Tracheal epithelial cell (primary cell): ENCODE measurements around the gene EPN2. TPM values are rescaled to one million over a fixed set of nuclear protein-coding genes. Genes with fewer than 3 reads are reported as not detected.

Source experiments
- total RNA-seq: library from RNA; depleted of rRNA; stranded (reverse); fragments of >200 nt; gene quantifications from 2 replicates; pipeline ENCODE4 v1.2.1, GENCODE V29; 2014

Gene EPN2
- total RNA-seq, result 14.3 and 22.9 TPM in 2 replicates

GRCh38 chr17:19237139-19237388 is at the start of gene EPN2:
Gene EPN2 (plus strand): TSS chr17:19237366. CDS start chr17:19283120, 45,754 bp downstream.

DNA sequence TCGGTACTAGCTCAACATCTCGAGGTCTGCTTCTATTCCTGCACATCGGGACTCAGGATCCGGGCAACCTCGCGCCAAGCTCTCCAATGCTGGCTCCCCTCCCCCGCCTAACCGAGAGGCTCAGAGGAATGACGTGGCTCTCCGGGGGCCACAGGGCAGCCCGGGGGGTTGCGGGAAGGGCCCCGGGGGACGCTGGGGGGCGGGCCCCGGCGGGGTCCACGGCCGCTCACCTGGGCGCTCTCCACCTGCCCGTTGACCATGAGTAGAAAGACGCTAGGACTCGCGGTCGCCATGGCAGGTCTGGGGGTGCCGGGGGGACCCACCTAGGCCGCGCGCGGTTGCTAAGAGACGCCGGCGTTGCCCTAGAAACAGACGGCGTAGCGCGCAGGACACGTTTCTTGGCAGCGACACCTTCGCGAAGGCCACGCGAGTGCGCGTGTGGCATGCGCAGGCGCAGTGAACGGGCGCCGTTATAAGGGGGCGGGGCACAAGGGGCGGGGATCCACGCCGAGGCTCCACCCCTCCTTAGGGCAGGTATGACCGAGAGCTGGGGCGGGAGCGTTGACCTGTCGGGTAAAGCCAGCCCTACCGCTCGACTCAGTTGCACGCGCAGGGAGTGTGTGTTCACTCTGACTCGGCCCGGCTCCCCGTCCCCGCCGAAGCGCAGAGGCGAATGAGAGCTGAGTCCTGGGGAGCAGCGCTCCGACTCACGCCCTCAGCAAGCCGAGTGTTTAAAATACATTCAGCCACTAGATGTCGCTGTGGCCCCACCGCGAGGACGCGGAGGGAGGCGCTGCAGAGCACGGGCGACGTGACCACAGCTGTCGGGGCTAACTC is 125.3 kb downstream of the EPN2 start, which contains the start of gene B9D1:
Gene B9D1, minus strand, starts transcription at position 447 of the 837 bp plus-strand sequence. Its CDS starts 154 bp downstream, at position 293.

GRCh38 chr17:19378416-19379360 is 141.5 kb downstream of the EPN2 start, which contains the start of gene MAPK7:
Gene MAPK7 (plus strand): TSS chr17:19378498. CDS start chr17:19378901, 403 bp downstream.

Other genes starting within 250 kb of the EPN2 start
- gene FAM83G, start 232.6 kb upstream of the EPN2 start, total RNA-seq, result 44.8 and 48.0 TPM in 2 replicates
- 1.5 TPM in 1 of 2 replicates, not detected in the other for gene GRAP, start 190.4 kb upstream of the EPN2 start, total RNA-seq
- gene GRAPL, start 109.8 kb upstream of the EPN2 start, total RNA-seq, result not detected in 2 replicates
- 14.7 and 22.9 TPM in 2 replicates for gene B9D1, start 125.4 kb downstream of the EPN2 start, total RNA-seq
- 6.2 and 9.6 TPM in 2 replicates for gene MAPK7, start 141.1 kb downstream of the EPN2 start, total RNA-seq
- gene MFAP4, start 149.8 kb downstream of the EPN2 start, total RNA-seq, result not detected in 2 replicates
- 0.24 and 0.43 TPM in 2 replicates for gene RNF112, start 173.9 kb downstream of the EPN2 start, total RNA-seq